Measurements from ENCODE around the gene SMYD4. TPM values are rescaled to one million over a fixed set of nuclear protein-coding genes. Genes with fewer than 3 reads are reported as not detected.

Gene SMYD4
- total and polyA plus RNA-seq, 9 of the 15 experiments (the other 6 are each of a cell fraction or from before 2014, with no cell fraction given): 1.3 to 10.2 (median 6.7) TPM

- no peak for TF ChIP-seq REST (IDR thresholded peaks at IDR 0.05; ENCODE audit: borderline replicate concordance)
- no peak for TF ChIP-seq REST (CRISPR knock-in tag; IDR thresholded peaks at IDR 0.05; ENCODE audit: low read depth)
- TF ChIP-seq MIER1 (IDR thresholded peaks at IDR 0.05; ENCODE audit: low read depth): no peak
- no peak for TF ChIP-seq FOS (IDR thresholded peaks at IDR 0.05; ENCODE audit: extremely low read depth, insufficient read length)
- TF ChIP-seq POLR2AphosphoS2 (IDR thresholded peaks at IDR 0.05; ENCODE audit: low read length): no peak
Measured at GRCh38 chr17:1779571-1780131, 50.1 kb downstream of the SMYD4 start (continued).

Data from K562 (cell line).